Activated CD8-positive, alpha-beta T cell treated with anti-CD3 and anti-CD28 coated beads for 36 hours (primary cell): Measurements from ENCODE around the gene TGM6. TPM values are rescaled to one million over a fixed set of nuclear protein-coding genes. Genes with fewer than 3 reads are reported as not detected.

Experiments
- ATAC-seq: fragments of 200-7000 bp; cut with Tn5 transposase; one replicate; pipeline ENCODE4 v1.10.0; 2021; ENCODE audit warnings: mild to moderate bottlenecking, moderate library complexity
- CTCF ChIA-PET: fragments of 350-600 bp; sonication (Branson Sonifier 250); formaldehyde crosslinking; loops from one replicate; lab custom pipeline; 2021; ENCODE audit warnings: antibody characterized with exemption; lab: Charles Lee
- POLR2A ChIA-PET: fragments of 350-600 bp; sonication (Branson Sonifier 250); formaldehyde crosslinking; loops from one replicate; lab custom pipeline; 2021; ENCODE audit warnings: antibody characterized with exemption; lab: Charles Lee
- DNase-seq: peaks from one replicate; pipeline ENCODE4 v3.0.0-alpha.2; 2020
- H3K27ac Mint-ChIP-seq: one replicate; pipeline ENCODE4 v1.8.0; 2021; ENCODE audit warnings: mild to moderate bottlenecking, mixed read lengths
- H3K27me3 Mint-ChIP-seq: one replicate; pipeline ENCODE4 v1.8.0; 2021; ENCODE audit warnings: mixed read lengths
- H3K36me3 Mint-ChIP-seq: one replicate; pipeline ENCODE4 v1.8.0; 2021; ENCODE audit warnings: low read depth, mixed read lengths
- H3K4me1 Mint-ChIP-seq: one replicate; pipeline ENCODE4 v1.8.0; 2021; ENCODE audit warnings: low read depth, mixed read lengths
- H3K4me3 Mint-ChIP-seq: one replicate; pipeline ENCODE4 v1.8.0; 2021; ENCODE audit warnings: mild to moderate bottlenecking, moderate library complexity, mixed read lengths
- H3K9me3 Mint-ChIP-seq: one replicate; pipeline ENCODE4 v1.8.0; 2021; ENCODE audit warnings: mixed read lengths
- CTCF ChIP-seq: fragments of 200-600 bp; IDR thresholded peaks from one replicate; pipeline ENCODE4 v1.8.0; 2022; ENCODE audit warnings: antibody characterized with exemption, mild to moderate bottlenecking
- intact Hi-C: fragments of 100-400 bp; cut with micrococcal nuclease; formaldehyde crosslinking; loops from one replicate; pipeline ENCODE4 v1.10.0; 2022
- total RNA-seq, 2 experiments: library from RNA; stranded (reverse); gene quantifications; one replicate each; pipeline ENCODE4 v1.2.3, GENCODE V29; 2021

TGM6 gene
- total RNA-seq, 2 experiments from 2014 or later = not detected

- H3K9me3 Mint-ChIP-seq = no peaks in the 10 kb centered on the region
- ChIA-PET CTCF (interaction anchor here (0.6 to 2.4 kb wide), 11 partner anchors 9 to 248 kb away, joined by 3 to 8 read pairs (median 3); no protein-coding TSS in a partner anchor), POLR2A (interaction anchor here (0.7 to 7.3 kb wide), 3 partner anchors 11 to 22 kb away, joined by 3 to 87 read pairs (median 3); partner anchors contain the start of gene SNRPB)
- no peaks in the 10 kb centered on the region for H3K27me3 Mint-ChIP-seq
- no peak for ATAC-seq
- no peak overlapping the region for H3K27ac Mint-ChIP-seq
- no peak for DNase-seq
- H3K4me1 Mint-ChIP-seq = peaks cover 26% of the 10 kb centered on the region
- no peak overlapping the region for H3K4me3 Mint-ChIP-seq
- intact Hi-C loops = loop anchor here (10.0 kb wide), 1 partner anchor 491 kb away; no protein-coding TSS in a partner anchor
- TF ChIP-seq CTCF = no peak
- H3K36me3 Mint-ChIP-seq = peaks cover 22% of the 10 kb centered on the region
These were observed 75.2 kb downstream of the TGM6 start for GRCh38 chr20:2455771-2456497.

GRCh38 chr20:2458919-2459499 lies 78.3 kb downstream of the TGM6 start:
- peaks cover 52% of the 10 kb centered on the region for H3K36me3 Mint-ChIP-seq
- ChIA-PET CTCF (no interaction called here), POLR2A (interaction anchor here (0.7 to 7.3 kb wide), 4 partner anchors 9 to 587 kb away, joined by 3 to 87 read pairs (median 3); partner anchors contain the start of gene SNRPB)
- no peaks in the 10 kb centered on the region for H3K9me3 Mint-ChIP-seq
- no peaks in the 10 kb centered on the region for H3K27me3 Mint-ChIP-seq
- no peak overlapping the region for H3K4me3 Mint-ChIP-seq
- H3K4me1 Mint-ChIP-seq = peaks cover 27% of the 10 kb centered on the region
- DNase-seq (no peak), ATAC-seq (no peak)
- intact Hi-C loops = loop anchor here (10.0 kb wide), 1 partner anchor 494 kb away; no protein-coding TSS in a partner anchor
- TF ChIP-seq CTCF = no peak
- no peak overlapping the region for H3K27ac Mint-ChIP-seq

- POLR2A ChIA-PET = interaction anchor here (0.9 to 7.3 kb wide), 6 partner anchors 8 to 253 kb away, joined by 3 to 87 read pairs (median 4); partner anchors contain the start of genes NOP56 and SNRPB
- no peak for TF ChIP-seq CTCF
- ATAC-seq = no peak
These were observed 79.5 kb downstream of the TGM6 start for GRCh38 chr20:2459981-2460751.

GRCh38 chr20:2460752-2461424 lies 80.2 kb downstream of the TGM6 start:
- Mint-ChIP-seq H3K4me3 (no peak overlapping the region), H3K27me3 (no peaks in the 10 kb centered on the region), H3K27ac (no peak overlapping the region), H3K9me3 (no peaks in the 10 kb centered on the region), H3K36me3 (peaks cover 70% of the 10 kb centered on the region), H3K4me1 (peaks cover 31% of the 10 kb centered on the region)
- ChIA-PET POLR2A (interaction anchor here (1.0 to 7.3 kb wide), 5 partner anchors 8 to 253 kb away, joined by 3 to 87 read pairs (median 5); partner anchors contain the start of gene SNRPB), CTCF (interaction anchor here (0.7 to 2.4 kb wide), 4 partner anchors 9 to 254 kb away, joined by 3 to 11 read pairs (median 4); no protein-coding TSS in a partner anchor)
- DNase-seq (no peak), ATAC-seq (no peak)
- intact Hi-C loops = no loop called here
- TF ChIP-seq CTCF = no peak

More at GRCh38 chr20:2459981-2460751, 79.5 kb downstream of the TGM6 start:
- H3K27me3 Mint-ChIP-seq = no peaks in the 10 kb centered on the region
- H3K4me1 Mint-ChIP-seq = peaks cover 28% of the 10 kb centered on the region
- H3K36me3 Mint-ChIP-seq = peaks cover 62% of the 10 kb centered on the region
- CTCF ChIA-PET = interaction anchor here (1.1 to 2.4 kb wide), 4 partner anchors 8 to 253 kb away, joined by 3 to 11 read pairs (median 4); no protein-coding TSS in a partner anchor
- no peak for DNase-seq
- intact Hi-C loops = loop anchor here (10.0 kb wide), 1 partner anchor 495 kb away; no protein-coding TSS in a partner anchor
- H3K4me3 Mint-ChIP-seq = no peak overlapping the region
- H3K27ac Mint-ChIP-seq = no peak overlapping the region
- no peaks in the 10 kb centered on the region for H3K9me3 Mint-ChIP-seq
